Subcutaneous adipose tissue (tissue), 4 donors: ENCODE measurements around the gene TMOD3. TPM values are rescaled to one million over a fixed set of nuclear protein-coding genes. Genes with fewer than 3 reads are reported as not detected.

Experiments used
- total RNA-seq, 4 donors: library from RNA; depleted of rRNA; stranded (reverse); fragments of >200 nt; gene quantifications; one replicate each; pipeline ENCODE4 v1.1.0, GENCODE V29; 2016
- TF ChIP-seq, protein P1 (sequence below): fragments of 450-650 bp; IDR thresholded peaks from one replicate; pipeline ENCODE4 v1.5.1; 2016; ENCODE audit warnings: low read depth, mild to moderate bottlenecking, control low read depth, antibody characterized with exemption, moderate library complexity

The TMOD3 gene
- total RNA-seq, 4 donors from 2014 or later, result 26.7 to 37.3 (median 30.2) TPM

DNA sequence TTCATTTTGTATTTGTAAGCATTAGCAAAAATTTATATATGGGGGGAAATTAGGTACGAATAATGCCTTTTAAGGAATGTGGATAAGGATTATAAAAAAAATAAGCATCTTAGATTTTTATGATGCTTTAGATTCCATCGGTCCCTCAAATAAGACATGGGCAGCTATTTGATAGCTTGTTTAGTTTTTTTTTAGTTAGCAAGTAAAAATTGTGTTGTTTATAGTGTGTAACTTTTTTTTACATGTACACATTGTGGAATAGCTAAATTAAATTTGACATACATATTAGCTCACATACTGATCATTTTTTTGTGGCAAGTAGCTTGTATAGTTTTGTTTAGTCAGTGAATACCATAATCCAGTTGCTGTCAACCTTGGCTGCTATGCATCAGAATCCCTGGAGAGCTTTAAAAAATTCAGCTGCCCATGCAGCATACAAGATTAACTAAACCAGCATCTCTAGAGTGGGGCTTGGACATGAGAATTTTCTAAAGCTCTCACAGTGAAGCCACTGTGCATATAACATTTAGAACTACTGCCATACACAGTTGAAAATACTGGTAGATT, 53.9 kb downstream of the TMOD3 start:
- TF ChIP-seq, protein P1, sequence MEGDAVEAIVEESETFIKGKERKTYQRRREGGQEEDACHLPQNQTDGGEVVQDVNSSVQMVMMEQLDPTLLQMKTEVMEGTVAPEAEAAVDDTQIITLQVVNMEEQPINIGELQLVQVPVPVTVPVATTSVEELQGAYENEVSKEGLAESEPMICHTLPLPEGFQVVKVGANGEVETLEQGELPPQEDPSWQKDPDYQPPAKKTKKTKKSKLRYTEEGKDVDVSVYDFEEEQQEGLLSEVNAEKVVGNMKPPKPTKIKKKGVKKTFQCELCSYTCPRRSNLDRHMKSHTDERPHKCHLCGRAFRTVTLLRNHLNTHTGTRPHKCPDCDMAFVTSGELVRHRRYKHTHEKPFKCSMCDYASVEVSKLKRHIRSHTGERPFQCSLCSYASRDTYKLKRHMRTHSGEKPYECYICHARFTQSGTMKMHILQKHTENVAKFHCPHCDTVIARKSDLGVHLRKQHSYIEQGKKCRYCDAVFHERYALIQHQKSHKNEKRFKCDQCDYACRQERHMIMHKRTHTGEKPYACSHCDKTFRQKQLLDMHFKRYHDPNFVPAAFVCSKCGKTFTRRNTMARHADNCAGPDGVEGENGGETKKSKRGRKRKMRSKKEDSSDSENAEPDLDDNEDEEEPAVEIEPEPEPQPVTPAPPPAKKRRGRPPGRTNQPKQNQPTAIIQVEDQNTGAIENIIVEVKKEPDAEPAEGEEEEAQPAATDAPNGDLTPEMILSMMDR, result no peak

DNA sequence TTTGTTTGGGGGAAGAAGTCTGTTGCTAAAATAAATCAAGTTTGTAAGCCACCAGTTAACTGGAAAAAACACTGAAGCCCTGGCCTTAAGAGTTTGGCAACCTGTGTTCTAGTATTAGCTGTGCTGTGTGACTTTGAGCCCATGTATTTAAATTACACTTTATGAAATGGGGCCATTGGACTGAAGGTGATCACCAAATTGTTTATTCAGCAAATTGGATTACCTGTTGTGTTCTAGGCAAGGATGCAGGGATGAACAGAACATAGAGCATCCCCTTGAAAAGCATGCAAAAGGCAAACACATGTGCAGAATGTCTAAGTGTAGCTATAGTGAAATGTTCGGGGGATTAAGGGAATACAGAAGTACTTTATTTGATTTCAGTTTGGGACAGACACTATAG, 54.6 kb downstream of the TMOD3 start:
- TF ChIP-seq, protein P1, result no peak

DNA sequence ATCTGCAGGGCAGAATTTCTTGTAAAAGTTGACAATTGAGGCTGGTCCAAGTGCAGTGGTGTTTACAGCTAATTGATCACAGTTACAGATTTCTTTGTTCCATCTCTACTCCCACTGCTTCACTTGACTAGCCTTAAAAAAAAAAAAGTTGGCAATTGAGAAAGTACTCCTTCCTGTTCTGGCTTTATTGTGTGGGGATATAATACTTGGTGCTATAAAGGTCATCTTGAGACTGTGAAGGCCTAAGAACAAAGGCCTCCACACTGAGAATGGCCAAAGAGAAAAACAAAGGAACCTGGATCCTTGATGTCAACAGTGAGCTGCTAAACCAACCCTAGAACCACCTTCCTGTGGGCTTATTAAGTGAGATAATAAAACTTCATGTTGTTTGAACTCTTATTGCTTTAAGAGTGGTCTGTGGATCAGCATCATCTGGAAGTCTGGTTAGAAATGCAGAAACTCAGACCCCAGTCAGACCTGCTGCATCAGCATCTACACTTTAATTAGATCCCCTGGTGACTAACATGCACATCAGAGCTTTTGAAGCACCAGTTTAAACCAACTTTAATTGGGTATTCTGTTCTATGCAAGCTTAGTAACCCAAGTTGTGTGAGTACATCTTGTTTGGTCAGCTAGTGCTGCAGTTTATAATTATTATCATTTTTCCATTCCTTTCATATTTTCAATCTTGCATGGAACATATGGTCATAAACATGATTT, 55.2 kb downstream of the TMOD3 start:
- TF ChIP-seq, protein P1, result no peak

DNA sequence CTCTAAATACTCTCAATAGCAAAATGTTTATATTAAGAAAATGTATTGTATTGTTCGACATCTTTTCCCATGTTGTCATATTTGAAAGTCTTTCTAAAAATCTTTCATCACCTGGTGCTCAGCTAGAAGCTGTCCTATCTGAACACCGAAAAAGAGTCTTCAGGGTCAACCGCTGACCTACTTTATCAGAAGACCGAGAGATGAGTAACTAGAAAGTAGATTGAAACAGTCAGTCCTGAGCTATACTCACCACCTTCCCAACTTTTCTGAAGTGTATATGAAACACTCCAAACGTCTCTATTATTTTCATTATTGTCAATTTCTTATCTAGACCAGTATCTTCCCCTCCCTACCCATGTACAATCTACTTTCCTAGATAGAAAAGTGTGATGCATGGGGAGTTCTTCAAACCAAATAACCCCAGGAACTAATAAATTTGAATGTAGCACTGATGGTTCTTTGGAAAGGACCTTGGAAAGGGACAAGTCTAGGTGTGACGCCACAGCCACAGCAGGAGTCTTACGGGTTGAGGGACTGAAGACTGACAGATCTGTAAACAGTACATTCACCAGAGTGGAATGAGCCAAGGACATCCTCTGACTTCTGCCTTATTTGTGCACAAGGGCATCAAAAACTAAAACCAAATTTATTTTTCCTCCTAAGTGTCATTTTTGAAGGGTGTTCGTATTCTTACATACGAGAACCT, 58.6 kb downstream of the TMOD3 start:
- TF ChIP-seq, protein P1, result no peak

DNA sequence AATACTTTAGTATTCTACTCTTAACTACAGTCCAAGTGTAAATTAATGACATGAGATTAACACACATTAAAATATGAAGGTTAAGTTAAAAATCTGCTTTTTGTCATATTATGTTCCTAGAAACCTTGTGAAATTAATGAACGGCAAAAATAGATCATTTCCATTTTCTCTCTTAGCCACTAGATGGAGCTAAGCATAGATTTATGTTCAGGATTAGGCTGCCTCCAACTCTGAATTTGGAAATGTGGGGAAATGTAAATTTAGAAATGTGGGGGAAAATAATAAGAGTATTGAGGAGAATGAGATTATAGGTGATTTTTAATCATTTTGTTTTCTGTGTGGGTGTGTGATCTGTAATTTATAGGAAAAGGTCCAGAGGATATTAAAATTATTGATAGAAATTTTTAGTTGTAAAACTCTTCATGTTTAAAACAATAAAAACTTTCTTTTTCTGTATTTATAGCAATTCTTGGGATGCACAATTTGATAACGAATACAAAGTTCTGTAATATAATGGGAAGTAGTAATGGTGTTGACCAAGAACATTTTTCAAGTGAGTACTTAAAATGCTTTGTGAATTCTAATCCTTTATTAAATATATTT, 59.2 kb downstream of the TMOD3 start:
- TF ChIP-seq, protein P1, result no peak

DNA sequence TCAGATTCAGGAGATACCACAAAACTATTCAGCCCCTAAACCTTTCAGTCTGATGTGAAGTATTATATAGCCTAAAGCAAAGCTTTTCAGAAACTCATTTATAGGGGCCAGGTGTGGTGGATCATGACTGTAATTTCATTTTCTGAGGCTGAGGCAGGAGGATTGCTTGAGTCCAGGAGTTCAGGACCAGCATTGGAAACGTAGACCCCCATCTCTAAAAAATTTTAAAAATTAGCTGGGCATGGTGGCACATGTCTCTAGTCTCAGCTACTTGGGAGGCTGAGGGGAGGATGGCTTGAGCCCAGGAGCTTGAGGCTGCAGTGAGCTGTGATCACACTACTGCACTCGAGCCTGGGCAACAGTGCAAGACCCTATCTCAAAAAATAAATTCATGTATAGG, 60.0 kb downstream of the TMOD3 start:
- TF ChIP-seq, protein P1, result no peak

DNA sequence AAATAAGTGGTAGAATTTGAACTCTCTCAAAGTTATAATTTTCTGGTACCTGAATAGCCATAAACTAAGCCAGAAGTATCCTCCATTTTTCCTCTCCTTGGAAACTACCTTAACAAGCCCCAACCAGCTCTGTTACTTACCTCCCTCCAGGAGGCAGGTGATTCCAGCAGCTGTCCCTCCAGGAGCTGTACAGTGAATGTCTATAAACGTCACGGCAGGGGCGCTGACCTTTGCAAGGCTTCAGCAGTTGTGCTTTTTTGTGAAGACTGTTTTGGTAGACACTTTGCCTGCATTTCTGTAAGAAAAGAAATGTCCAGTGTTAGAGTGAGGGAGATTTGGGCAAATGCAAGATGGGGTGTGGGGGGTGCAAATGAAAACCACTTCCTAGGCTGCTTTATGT, 75.0 kb downstream of the TMOD3 start:
- TF ChIP-seq, protein P1, result no peak
